GM18511 (cell line): ENCODE results near the gene MCC.
A peak's percentile ranks its signal among the peaks of the same experiment; 100 is the strongest.

ENCODE experiments used
- ATAC-seq: cut with Tn5 transposase; IDR thresholded peaks from one replicate; pipeline ENCODE4 v1.9.1; 2021; ENCODE audit warnings: mild to moderate bottlenecking, moderate library complexity; ENCODE audit not compliant: unreplicated experiment

Gene MCC

GRCh38 chr5:113063927-113064326 is 424.3 kb downstream of the MCC start:
- no peak for ATAC-seq

DNA sequence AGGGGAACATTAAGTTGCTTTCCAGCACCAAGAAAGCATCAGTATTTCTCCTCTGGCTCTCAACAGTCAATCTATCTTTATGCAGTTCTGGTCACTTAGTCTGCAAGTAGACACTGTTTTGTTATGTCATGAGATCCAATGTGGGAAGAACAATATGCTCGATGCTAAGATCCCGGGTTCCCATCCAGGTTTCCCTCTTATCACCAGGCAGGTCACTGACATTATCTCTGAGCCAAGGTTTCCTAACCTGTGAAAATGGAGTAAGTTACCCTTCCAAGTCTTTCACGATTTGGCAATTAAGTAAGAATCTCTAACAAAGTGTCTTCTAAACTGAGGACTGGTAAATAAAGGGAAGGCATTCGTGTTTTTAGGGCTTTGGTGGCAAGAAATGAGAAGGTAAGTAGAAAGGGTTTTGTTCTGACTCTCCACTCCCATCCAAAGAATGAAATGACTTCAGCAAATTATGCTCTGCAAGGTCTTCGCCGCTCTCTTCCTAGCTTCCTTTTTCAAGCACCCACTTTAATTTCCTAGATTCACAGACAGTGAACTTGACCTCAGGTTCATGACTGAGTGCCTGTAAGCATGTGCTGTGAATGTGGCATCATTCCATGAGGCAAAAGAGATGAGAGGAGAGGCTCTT is 425.3 kb downstream of the MCC start:
- no peak for ATAC-seq

DNA sequence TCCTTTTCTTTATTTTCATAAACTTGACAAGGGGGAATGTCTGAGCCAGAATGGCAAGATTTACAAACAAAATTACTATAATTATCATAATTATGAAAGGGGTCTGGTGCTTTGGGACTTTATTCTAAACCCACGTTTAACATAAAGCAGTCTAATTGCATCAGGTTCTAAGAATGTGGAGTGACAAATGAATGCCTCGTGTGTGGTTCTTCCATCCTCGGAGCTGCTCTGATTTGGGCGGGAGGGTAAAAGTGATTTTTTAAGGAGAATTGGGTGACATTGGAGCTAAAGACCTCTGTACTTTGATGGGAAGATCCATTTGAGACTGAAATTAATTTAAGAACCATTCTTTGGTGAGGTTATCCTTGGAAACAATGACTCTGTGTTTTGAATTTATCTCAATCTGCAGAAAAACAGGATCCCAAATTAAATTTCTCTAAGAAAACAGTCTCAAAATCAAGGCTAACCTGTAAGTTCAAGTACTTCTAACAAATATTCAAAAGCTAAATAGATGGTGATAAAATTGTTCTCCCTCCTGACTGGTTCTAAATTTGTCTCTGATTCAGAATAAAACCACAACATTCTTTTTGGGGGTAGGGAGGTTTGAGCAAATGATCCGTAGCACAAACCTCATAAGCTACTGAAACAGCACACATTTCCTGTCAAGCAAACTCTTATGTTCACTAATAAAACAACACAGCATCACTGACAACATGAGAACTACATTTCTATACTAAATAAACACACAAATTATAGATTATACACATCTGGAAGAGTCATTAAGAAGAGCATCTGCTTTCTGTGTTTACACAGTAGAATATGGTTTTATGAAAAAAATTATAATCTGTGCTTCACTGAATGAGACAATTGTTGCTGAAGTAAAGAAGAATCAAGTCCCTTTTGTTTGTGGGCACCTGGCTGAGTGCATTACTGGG is 426.1 kb downstream of the MCC start:
- no peak for ATAC-seq

DNA sequence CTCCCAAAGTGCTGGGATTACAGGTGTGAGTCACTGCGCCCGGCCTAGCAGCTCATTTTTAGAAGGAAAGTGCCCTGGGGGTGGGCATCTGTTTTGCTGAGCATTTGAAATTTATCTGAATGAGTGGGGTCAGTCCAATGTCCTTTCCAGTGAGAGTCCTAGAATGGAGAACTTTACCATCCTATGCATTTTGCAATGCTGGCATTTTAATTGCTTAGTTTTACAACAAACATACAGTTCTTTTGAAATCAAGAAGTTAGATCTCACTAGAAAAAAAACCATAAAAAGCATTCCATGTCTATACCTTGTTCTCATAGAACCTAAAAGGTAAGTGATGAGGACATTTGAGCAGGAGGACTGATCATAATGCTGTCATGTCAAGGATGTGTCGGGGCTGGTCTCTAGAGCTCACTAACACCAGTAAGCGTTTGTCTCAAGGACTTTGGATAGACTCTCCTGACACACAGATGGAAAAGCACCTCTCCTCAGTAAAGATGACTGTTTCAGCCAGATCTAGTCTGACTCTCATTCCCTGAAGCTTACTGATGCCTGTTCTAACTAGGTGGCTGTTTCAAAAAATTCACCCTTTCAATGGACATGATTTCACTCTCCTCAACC is 427.7 kb downstream of the MCC start:
- no peak for ATAC-seq

- ATAC-seq = no peak
Measured at GRCh38 chr5:113059232-113060040, 428.8 kb downstream of the MCC start.

DNA sequence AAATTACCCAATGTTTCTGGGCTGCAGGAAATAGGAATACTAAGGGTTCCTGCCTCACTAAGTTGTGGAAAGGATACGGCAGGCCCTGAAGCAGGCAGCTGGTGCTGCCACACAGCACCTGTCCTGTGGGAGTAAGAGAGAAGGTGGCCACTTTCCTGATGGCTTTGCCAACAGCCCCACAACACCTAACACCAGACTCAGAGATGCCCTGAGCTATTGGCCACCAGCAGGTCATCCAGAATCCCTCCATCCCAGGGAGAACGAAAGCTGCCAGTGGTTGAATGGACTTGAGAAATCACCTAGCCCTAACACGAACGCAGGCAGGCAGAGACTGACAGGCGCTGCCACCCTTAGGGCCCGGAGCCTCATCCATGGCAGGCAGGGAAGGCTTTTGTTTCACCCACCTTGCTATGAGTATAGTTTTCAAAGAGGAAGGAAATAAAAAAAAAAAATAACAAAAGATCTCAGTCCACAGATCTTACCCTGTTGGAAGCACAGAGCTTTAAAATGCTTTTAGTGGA is 429.5 kb downstream of the MCC start:
- no peak for ATAC-seq

GRCh38 chr5:113058269-113058668 is 430.0 kb downstream of the MCC start:
- ATAC-seq = no peak

- no peak for ATAC-seq
Measured at GRCh38 chr5:113057557-113057984, 430.7 kb downstream of the MCC start.

GRCh38 chr5:113056988-113057387 is 431.3 kb downstream of the MCC start:
- no peak for ATAC-seq

- no peak for ATAC-seq
Measured at GRCh38 chr5:113054899-113055298, 433.4 kb downstream of the MCC start.

DNA sequence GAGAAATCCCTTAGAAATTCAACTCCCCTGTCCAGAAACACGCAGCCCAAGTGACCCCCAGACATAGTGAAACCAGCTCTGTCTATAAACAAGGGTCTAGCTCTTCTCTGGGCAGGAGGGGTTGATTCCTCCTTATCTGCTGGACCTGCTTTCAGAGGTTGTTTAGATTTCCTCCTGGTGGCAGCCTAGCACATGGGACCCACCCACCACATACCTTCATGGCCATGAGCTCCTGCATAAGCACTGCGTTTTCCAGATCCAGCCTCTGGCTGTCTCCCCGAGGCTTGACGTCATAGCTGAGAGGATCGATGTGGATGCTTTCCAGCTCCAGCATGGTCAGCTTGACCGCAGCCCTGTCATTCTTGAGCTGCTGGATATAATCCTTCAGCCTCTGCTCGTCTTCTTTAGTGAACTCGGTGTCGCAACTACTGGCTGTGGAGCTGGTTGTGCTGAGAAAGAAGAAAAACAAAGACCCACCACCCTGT is 434.7 kb downstream of the MCC start:
- ATAC-seq = no peak

DNA sequence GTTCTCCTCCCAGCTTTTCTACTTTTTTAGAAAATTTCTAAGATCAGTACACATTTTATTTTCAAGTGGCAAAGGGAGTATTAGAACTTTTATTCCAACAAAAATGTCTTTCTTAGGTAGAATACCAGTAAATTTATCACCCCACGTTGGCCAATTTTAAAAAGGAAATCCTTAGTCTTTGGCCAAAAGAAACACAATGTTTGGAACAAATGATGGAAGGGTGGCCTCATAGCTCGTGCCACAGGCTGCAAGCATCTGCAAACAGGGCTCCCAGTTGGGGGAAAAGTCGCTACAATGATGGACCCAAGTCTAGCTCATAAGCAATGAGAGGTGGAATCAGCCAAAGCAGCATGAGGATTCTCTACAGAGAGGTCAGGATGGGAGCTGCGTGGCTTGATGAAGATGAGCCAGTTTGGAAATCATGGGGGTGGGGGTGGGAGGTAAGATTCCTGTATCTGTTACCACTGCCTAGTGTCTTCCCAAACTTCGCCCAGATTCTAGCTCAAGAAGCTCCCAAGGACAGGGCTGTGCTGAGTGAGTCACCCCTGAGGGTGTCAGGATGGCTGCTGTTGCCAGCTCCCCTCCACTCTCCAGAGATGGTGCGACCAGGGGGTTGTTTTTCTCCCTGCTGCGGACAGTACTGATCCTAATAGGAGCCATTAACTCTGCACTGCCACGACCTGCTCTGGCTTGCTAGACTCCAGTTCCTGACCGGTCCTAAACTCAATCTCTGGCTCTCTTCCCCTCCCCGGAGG is 436.0 kb downstream of the MCC start:
- no peak for ATAC-seq

DNA sequence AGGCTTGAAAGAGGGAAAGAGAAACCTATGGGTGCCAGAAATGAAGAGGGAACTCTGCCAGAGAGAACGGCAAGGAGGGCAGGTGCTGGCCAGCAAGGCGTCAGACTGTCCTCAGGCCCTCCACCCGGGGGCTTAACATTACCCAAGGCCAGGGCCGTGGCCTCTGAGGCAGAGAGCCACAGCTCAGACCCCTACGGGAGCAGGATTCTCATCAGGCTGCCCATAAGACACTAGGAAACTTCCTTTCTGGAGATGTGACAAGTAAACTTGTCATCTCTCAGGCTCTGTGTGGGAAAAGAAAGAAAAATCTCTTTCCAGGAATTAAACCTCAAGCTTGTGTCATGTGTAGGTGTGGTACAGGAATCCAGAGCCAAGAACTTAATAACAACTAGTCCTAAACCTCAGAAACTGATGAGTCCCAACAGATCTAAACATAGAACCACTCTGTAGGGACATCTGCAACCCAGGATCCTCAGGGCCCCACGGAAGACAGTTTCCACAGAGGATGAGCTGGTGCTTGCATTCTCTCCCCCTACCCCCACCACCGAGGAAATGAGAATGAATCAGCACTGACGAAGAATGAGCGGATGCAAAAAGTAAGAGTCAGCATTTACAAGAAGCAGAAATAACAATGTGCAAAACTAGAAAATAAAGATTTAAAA is 437.4 kb downstream of the MCC start:
- ATAC-seq = no peak

DNA sequence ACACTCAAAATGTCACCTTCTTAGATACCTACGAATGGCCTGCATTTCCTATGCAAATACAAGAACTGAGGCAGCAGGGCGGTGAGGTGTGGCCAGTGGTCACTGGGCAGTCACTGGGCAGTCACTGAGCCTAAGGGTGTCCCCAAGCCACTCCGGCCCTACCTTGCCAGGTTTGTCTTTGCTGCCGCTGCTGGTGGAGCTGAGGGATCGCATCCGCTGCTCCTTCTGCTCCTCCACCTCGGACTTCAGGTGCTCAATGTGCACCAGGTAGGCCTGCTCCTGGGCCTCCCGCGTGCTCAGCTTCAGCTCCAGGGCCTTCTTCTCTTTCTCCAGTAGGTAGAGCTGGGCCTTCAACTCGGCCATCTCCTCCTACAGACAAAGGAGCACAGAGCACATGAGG is 439.3 kb downstream of the MCC start:
- no peak for ATAC-seq

- peak; percentile 96 for ATAC-seq
Measured at GRCh38 chr5:113047733-113048652, 440.3 kb downstream of the MCC start.

DNA sequence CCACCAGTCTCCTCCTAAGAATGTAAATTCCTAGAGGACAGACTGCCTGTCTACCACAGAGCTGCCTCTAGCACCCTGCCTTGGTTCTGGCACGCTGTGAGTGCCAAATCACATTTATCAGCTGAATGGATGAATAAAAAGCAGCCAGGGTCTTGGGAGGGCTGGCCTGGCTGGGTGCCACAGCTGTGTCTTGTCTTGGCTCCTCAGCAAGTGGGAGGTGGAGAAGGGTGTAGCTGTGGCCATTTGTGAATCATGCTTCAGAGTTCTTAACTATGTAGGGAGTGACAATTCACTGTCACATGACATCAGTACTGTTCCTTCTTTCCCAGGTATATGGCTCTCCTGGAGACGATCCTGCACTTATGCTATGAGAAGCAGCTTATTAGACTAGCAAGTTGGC is 441.0 kb downstream of the MCC start:
- ATAC-seq = no peak

GRCh38 chr5:113044776-113045465 is 443.3 kb downstream of the MCC start:
- ATAC-seq = no peak

DNA sequence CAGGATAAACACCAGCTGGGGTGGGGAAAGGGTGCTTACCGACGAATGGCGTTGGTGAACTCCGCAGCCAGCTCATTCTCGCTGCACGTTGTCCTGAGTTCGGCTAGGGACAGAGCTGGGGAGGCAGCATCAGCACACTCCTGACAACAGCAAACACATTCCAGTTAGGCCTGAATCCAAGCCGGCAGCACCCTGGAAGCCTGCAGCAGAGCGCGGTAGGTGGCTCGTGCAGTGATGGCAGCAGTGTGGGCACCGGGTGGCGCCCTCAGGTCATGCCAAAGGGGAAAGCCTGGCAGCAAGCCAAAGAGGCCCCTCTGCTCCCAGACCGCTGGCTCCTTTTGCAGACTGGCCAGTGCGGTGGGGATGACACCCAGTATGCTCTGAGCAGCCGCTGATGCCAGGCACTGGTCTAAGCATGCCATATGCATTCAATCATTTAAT is 444.7 kb downstream of the MCC start:
- ATAC-seq = no peak
